ENCODE data around the gene HIPK3.
"Not testable (repeated sequence)": the region's sequence is repeated elsewhere in the genome, so short reads cannot be mapped to it uniquely, and the experiment has no call there.

Gene HIPK3

DNA sequence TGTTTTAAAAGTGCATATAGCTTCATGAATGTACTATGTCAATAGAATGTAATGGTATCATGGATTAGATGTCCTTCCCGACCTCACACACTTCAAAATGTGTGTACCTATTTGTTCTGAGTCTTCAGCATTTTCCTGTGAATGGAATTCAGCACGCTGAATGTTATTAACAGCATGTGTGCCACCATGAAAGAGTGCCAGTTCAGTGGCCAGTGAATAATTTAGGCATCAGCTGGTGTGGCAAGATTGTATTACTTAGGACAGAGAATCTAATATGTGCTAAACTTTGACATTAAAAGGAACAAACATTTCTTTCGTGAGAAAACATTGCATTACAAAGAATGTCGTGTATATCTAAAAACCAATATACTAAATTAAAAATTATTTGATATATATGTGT, 46.4 kb downstream of the HIPK3 start:
- DNase-seq (ENCODE audit: low read depth in 2 of 2) = no peak

- DNase-seq (ENCODE audit: low read depth in 2 of 2) = not testable (repeated sequence)
Observed at GRCh38 chr11:33306821-33307220, 49.6 kb downstream of the HIPK3 start.

DNA sequence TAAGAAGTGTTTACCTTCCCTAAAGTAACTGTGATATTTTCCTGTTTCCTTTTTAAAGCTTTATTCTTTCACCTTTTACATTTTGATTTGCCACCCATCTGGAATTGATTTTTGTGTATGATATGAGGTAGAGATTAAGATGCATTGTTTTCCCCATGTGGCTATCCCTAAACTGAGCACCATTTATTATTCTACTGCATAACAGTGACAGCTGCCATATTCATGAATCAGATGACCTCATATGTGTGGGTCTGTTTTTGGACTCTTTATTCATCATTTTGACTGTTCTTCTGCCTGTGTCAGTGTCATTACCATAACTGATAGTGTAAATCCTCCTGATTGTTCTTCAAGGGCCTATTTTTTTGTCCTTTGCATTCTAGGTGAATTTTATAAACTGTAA, 50.8 kb downstream of the HIPK3 start:
- DNase-seq (ENCODE audit: low read depth in 2 of 2) = no peak

GRCh38 chr11:33309118-33309517, 51.9 kb downstream of the HIPK3 start:
- no peak for DNase-seq (ENCODE audit: low read depth in 2 of 2)

DNA sequence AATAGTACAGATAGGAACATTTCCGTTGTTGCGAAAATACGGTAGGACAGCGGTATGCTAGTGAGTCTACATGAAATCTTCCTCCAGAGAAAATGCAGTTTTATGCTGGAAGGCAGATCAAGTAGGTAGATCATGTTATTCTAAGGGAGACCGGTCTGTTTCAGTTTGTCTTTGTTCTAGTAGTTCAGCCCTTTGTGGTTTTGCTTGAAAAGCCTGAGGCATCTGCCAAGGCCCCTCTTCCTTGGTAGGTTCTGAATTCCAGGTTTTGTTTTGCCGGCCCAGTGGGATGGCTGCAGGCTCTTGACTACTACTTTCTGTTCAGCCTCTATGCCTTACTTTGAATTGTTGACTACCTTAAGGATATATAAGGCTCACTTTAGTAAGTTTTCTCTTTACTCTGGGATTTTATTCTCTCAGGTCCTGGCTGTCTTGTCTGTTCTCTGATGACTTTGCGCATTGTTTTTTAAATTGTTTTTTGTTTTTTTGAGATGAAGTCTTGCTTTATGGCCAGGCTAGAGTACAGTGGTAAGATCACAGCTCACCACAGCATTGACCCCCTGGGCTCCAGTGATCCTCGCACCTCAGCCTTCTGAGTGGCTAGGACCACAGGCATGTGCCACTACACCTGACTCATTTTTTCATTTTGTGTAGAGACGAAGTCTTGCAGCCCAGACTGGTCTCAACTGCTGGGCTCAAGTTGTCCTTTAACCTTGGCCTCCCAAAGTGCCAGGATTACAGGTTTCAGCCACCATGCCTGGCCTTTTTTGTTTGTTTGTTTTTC, 53.7 kb downstream of the HIPK3 start:
- DNase-seq (ENCODE audit: low read depth in 2 of 2) = no peak

DNA sequence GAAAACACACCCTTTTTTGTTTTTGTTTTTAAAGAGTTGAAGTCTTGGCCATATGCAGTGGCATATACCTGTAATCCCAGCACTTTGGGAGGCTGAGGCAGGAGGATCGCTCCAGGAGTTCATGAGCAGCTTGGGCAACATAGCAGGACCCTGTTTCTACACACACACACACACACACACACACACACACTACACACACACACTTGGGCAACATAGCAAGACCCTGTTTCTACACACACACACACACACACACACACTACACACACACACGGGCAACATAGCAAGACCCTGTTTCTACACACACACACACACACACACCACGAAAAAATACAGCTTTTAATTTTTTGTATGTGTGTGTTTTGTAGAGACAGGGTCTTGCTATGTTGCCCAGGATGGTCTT, 54.5 kb downstream of the HIPK3 start:
- no peak for DNase-seq (ENCODE audit: low read depth in 2 of 2)

- no peak for DNase-seq (ENCODE audit: low read depth in 2 of 2)
Observed at GRCh38 chr11:33315822-33316221, 58.6 kb downstream of the HIPK3 start.

DNA sequence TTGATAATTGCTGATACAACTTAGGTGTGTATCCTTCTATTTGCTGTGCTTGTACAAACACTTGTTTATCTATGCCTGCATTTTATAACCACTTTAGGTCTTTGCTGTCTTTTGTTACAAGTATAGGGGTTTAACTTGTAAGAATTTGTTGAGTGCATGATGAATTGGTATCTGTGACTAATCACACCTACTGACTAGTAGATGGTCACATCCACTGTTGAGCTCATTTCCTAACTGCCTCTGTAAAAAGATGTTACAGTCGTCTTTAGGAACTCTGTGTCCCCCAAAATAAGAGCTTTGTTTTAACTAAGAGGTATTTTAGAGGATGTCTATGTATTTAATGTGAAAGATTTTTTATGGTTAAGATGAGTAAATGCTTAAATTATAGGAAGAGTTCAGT, 60.5 kb downstream of the HIPK3 start:
- no peak for DNase-seq (ENCODE audit: low read depth in 2 of 2)

DNA sequence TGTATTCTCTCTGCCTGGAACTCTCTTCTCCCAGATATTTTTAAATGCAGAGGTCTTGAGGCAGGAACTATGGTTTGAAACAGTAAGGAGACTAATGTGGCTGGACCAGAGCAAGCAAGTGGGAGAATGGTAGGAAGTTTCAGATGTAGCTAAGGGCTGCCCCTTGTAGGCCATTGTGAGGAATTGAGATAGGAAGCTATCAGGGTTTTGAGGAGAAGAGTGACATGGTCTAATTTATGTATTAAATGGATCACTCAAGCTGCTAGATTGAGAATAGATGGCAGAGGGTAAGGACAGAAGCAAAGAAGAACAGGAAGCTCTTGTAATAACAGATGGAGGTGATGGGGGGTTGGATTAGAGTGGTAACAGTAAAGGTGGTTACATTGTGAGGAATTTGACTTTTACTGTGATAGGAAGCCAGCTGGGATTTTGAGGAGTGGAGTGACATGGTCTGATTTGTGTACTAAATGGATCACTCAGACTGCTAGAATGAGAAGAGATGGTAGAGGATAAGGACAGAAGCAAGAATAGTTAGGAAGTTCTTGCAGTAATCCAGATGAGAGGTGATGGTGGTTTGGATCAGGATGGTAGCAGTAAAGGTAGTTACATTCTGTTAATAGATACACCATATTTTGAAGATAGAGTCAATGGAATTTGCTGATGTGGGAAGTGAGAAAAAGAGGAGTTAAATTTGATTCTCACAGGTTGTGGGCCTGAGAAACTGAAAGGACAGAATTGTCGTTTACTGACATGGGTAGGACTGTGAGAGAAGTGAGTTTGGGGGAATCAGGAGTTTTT, 63.0 kb downstream of the HIPK3 start:
- no peak for DNase-seq (ENCODE audit: low read depth in 2 of 2)

GRCh38 chr11:33320814-33321330, 63.7 kb downstream of the HIPK3 start:
- DNase-seq (ENCODE audit: low read depth in 2 of 2) = no peak

DNA sequence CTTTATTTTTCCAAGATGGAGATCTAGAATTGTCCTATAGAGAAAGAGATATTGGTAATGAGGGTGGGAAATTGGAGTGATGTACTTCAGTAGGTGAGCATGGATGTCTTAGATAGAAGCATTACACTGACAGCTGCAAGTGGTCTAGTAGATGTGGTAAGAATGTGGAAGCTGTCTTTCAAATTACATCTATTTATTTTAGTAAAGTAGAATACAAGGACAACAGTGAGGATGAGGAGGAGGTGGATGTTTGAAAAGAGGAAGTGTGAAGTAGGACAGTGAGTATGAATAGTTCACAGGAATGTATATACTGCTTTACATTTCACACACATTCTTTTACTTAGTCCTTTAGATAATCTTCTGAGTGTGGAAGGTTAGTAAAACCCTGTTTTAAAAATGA, 64.2 kb downstream of the HIPK3 start:
- no peak for DNase-seq (ENCODE audit: low read depth in 2 of 2)

GRCh38 chr11:33323421-33323820, 66.2 kb downstream of the HIPK3 start:
- DNase-seq (ENCODE audit: low read depth in 2 of 2) = no peak

DNA sequence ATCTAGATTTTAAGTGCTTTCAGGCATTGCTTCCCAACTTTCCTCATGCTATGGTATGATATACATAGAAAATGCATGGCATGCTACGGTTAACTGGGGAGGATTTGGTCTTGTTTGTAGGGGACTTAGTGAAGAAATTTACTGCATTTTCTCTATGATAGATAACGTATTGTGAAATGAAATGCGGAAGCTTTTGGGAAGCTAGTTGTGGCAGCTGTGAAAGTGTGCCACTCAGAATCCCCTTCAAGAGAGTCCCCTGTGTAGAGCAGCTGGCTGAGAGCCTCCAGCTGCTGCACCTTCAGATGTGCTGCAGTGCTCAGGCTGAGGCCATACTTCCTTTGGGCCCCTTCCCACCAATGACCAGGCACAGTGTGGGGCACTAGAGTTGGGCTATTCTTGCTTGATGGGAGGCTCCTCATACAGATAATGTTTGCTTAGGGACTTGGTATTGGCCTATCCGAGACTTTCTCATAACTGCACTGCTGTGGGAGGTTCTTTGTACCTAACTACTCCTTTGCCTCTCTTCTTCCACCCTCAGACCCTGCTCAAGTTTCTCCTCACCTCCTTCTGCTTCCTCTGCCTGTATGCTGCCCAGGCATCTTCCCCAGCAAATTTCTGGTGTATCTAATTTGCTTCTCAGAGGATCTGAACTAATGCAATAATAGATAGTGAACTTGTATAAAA, 67.3 kb downstream of the HIPK3 start:
- no peak for DNase-seq (ENCODE audit: low read depth in 2 of 2)

DNA sequence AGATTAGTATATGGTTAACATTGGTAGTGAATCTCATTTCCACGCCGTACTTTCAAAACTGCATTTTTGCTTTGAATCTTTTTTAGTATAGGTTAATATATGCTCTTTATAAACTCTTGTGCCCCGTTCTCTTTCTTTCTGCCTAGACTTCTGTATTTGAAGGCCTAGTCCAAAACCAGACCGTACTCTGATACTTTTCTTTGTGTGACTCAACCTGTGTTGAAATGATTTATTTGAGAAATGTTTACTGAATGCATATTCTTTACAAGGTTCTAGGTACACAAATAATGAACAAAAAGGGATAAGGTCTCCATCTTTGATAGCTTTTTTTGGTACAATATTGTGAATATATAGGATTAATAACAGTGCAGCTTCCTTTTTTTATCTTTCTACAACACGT, 68.3 kb downstream of the HIPK3 start:
- DNase-seq (ENCODE audit: low read depth in 2 of 2) = no peak

GRCh38 chr11:33329705-33330329, 72.6 kb downstream of the HIPK3 start:
- DNase-seq (ENCODE audit: low read depth in 2 of 2) = peak in 1 of 2 donors; percentile 8

DNA sequence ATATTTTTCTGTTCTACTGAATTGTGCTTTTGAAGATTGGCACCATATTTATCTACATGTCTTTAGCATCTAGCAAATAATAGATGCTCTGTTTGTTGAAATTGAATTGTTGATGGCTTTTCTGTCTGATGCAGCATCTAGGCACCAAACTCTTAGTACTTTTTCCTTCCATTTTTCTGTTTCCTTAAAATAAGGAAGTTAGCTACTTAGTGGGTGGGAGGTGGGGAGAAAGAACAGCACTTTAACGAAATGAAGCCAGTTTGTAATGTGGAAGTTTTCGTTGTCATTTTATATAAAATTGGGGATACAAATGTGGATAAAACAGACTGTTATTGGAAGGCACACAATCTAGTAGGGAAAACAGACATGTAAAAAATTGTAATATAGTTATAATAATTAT, 76.6 kb downstream of the HIPK3 start:
- no peak for DNase-seq (ENCODE audit: low read depth in 2 of 2)

- DNase-seq (ENCODE audit: low read depth in 2 of 2) = no peak
Observed at GRCh38 chr11:33334627-33335026, 77.4 kb downstream of the HIPK3 start.

GRCh38 chr11:33339247-33339646, 82.1 kb downstream of the HIPK3 start:
- no peak for DNase-seq (ENCODE audit: low read depth in 2 of 2)

GRCh38 chr11:33344611-33345010, 87.4 kb downstream of the HIPK3 start:
- DNase-seq (ENCODE audit: low read depth in 2 of 2) = no peak

- no peak for DNase-seq (ENCODE audit: low read depth in 2 of 2)
Observed at GRCh38 chr11:33347490-33348125, 90.4 kb downstream of the HIPK3 start.

GRCh38 chr11:33350287-33350686, 93.1 kb downstream of the HIPK3 start:
- no peak for DNase-seq (ENCODE audit: low read depth in 2 of 2)
